ENCODE measurements around the gene ZNF524. TPM values are rescaled to one million over a fixed set of nuclear protein-coding genes. Genes with fewer than 3 reads are reported as not detected.
A peak's percentile ranks its signal among the peaks of the same experiment; 100 is the strongest.
"Not testable (repeated sequence)": the region's sequence is repeated elsewhere in the genome, so short reads cannot be mapped to it uniquely, and the experiment has no call there.

ZNF524 gene
- polyA plus RNA-seq: 49.6 TPM

GRCh38 chr19:55599842-55600661 lies at the start of gene ZNF524:
TSS of gene ZNF524 (plus strand) at chr19:55600288. CDS start at chr19:55602113, 1,825 bp downstream.
- no peaks in the 10 kb centered on the region for H3K27me3 Mint-ChIP-seq
- H3K36me3 Mint-ChIP-seq: peaks cover 14% of the 10 kb centered on the region
- H3K9me3 Mint-ChIP-seq: peaks cover 0 to 11% (median 0%) of the 10 kb centered on the region in 3 donors
- H3K27ac Mint-ChIP-seq: peak within 1 kb of the TSS; percentile 93 to 99 (median 99)
- H3K4me3 Mint-ChIP-seq: peak within 1 kb of the TSS; percentile 93 to 100 (median 99)
- peaks cover 5 to 17% (median 15%) of the 10 kb centered on the region in 3 donors for H3K4me1 Mint-ChIP-seq

GRCh38 chr19:55550321-55550650 lies 49.8 kb upstream of the ZNF524 start:
- peaks cover 24% of the 10 kb centered on the region for H3K27me3 Mint-ChIP-seq
- no peak overlapping the region for H3K27ac Mint-ChIP-seq
- peaks cover 0 to 4% (median 3%) of the 10 kb centered on the region in 3 donors for H3K4me1 Mint-ChIP-seq
- H3K36me3 Mint-ChIP-seq: no peaks in the 10 kb centered on the region
- no peaks in the 10 kb centered on the region for H3K9me3 Mint-ChIP-seq
- H3K4me3 Mint-ChIP-seq: peak overlapping the region in 1 of 4 donors; percentile 73

- Mint-ChIP-seq H3K9me3 (no peaks in the 10 kb centered on the region), H3K36me3 (no peaks in the 10 kb centered on the region), H3K4me1 (peaks cover 0 to 4% (median 0%) of the 10 kb centered on the region in 3 donors), H3K4me3 (no peak overlapping the region), H3K27me3 (peaks cover 18% of the 10 kb centered on the region), H3K27ac (no peak overlapping the region)
Observed at GRCh38 chr19:55552206-55552605, 47.9 kb upstream of the ZNF524 start.

- Mint-ChIP-seq H3K27ac (no peak overlapping the region), H3K27me3 (peaks cover 14% of the 10 kb centered on the region), H3K4me3 (no peak overlapping the region), H3K36me3 (no peaks in the 10 kb centered on the region), H3K4me1 (peaks cover 0 to 4% (median 0%) of the 10 kb centered on the region in 3 donors), H3K9me3 (no peaks in the 10 kb centered on the region)
Observed at GRCh38 chr19:55552620-55553019, 47.5 kb upstream of the ZNF524 start.

GRCh38 chr19:55553217-55554182 lies 46.6 kb upstream of the ZNF524 start:
- H3K27ac Mint-ChIP-seq: no peak overlapping the region
- H3K4me1 Mint-ChIP-seq: peaks cover 0 to 4% (median 0%) of the 10 kb centered on the region in 3 donors
- H3K4me3 Mint-ChIP-seq: no peak overlapping the region
- H3K9me3 Mint-ChIP-seq: no peaks in the 10 kb centered on the region
- no peaks in the 10 kb centered on the region for H3K36me3 Mint-ChIP-seq
- peaks cover 11% of the 10 kb centered on the region for H3K27me3 Mint-ChIP-seq

GRCh38 chr19:55554302-55554701 lies 45.8 kb upstream of the ZNF524 start:
- Mint-ChIP-seq H3K27me3 (peaks cover 11% of the 10 kb centered on the region), H3K27ac (peak overlapping the region in 1 of 3 donors; percentile 77), H3K9me3 (peaks cover 0 to under 1% (median 0%) of the 10 kb centered on the region in 3 donors), H3K4me3 (no peak overlapping the region), H3K36me3 (no peaks in the 10 kb centered on the region), H3K4me1 (peaks cover 0 to 4% (median 0%) of the 10 kb centered on the region in 3 donors)

- peaks cover 12% of the 10 kb centered on the region for H3K27me3 Mint-ChIP-seq
- peak overlapping the region in 1 of 3 donors; percentile 77 for H3K27ac Mint-ChIP-seq
- peaks cover 0 to 2% (median 0%) of the 10 kb centered on the region in 3 donors for H3K9me3 Mint-ChIP-seq
- H3K4me1 Mint-ChIP-seq: peaks cover 0 to 1% (median 0%) of the 10 kb centered on the region in 3 donors
- no peak overlapping the region for H3K4me3 Mint-ChIP-seq
- H3K36me3 Mint-ChIP-seq: no peaks in the 10 kb centered on the region
Observed at GRCh38 chr19:55554741-55555152, 45.3 kb upstream of the ZNF524 start.

- Mint-ChIP-seq H3K36me3 (peaks cover 3% of the 10 kb centered on the region), H3K4me1 (no peaks in the 10 kb centered on the region), H3K9me3 (peaks cover 0 to 6% (median 4%) of the 10 kb centered on the region in 3 donors), H3K27ac (no peak overlapping the region), H3K4me3 (no peak overlapping the region), H3K27me3 (peaks cover 2% of the 10 kb centered on the region)
Observed at GRCh38 chr19:55559684-55560083, 40.4 kb upstream of the ZNF524 start.

GRCh38 chr19:55563261-55563690 lies 36.8 kb upstream of the ZNF524 start:
- no peaks in the 10 kb centered on the region for H3K4me1 Mint-ChIP-seq
- H3K27ac Mint-ChIP-seq: no peak overlapping the region
- H3K27me3 Mint-ChIP-seq: peaks cover 7% of the 10 kb centered on the region
- H3K9me3 Mint-ChIP-seq: peaks cover 0 to 6% (median 4%) of the 10 kb centered on the region in 3 donors
- H3K4me3 Mint-ChIP-seq: no peak overlapping the region
- H3K36me3 Mint-ChIP-seq: peaks cover 3% of the 10 kb centered on the region

GRCh38 chr19:55566823-55567222 lies 33.3 kb upstream of the ZNF524 start:
- peaks cover 5% of the 10 kb centered on the region for H3K27me3 Mint-ChIP-seq
- H3K4me3 Mint-ChIP-seq: no peak overlapping the region
- no peaks in the 10 kb centered on the region for H3K4me1 Mint-ChIP-seq
- no peaks in the 10 kb centered on the region for H3K36me3 Mint-ChIP-seq
- no peak overlapping the region for H3K27ac Mint-ChIP-seq
- no peaks in the 10 kb centered on the region for H3K9me3 Mint-ChIP-seq

- Mint-ChIP-seq H3K4me3 (no peak overlapping the region), H3K27me3 (peaks cover 5% of the 10 kb centered on the region), H3K36me3 (no peaks in the 10 kb centered on the region), H3K27ac (no peak overlapping the region), H3K4me1 (peaks cover 0 to 2% (median 0%) of the 10 kb centered on the region in 3 donors), H3K9me3 (no peaks in the 10 kb centered on the region)
Observed at GRCh38 chr19:55567708-55568328, 32.3 kb upstream of the ZNF524 start.

GRCh38 chr19:55569477-55569876 lies 30.6 kb upstream of the ZNF524 start:
- H3K4me1 Mint-ChIP-seq, H3K4me3 Mint-ChIP-seq, H3K27me3 Mint-ChIP-seq, H3K27ac Mint-ChIP-seq, H3K36me3 Mint-ChIP-seq, H3K9me3 Mint-ChIP-seq: not testable (repeated sequence)

- not testable (repeated sequence) for H3K27me3 Mint-ChIP-seq, H3K4me1 Mint-ChIP-seq, H3K9me3 Mint-ChIP-seq, H3K36me3 Mint-ChIP-seq, H3K27ac Mint-ChIP-seq, H3K4me3 Mint-ChIP-seq
Observed at GRCh38 chr19:55573929-55574328, 26.2 kb upstream of the ZNF524 start.

GRCh38 chr19:55576746-55577145 lies 23.3 kb upstream of the ZNF524 start:
- H3K27ac Mint-ChIP-seq: no peak overlapping the region
- peak overlapping the region in 2 of 4 donors; percentile 35 to 74 for H3K4me3 Mint-ChIP-seq
- peaks cover 0 to 2% (median 0%) of the 10 kb centered on the region in 3 donors for H3K9me3 Mint-ChIP-seq
- peaks cover 7% of the 10 kb centered on the region for H3K36me3 Mint-ChIP-seq
- peaks cover 2% of the 10 kb centered on the region for H3K27me3 Mint-ChIP-seq
- peaks cover 0 to 14% (median 5%) of the 10 kb centered on the region in 3 donors for H3K4me1 Mint-ChIP-seq

Data from IgD-negative memory B cell (primary cell).